ENCODE results near the gene STK11. TPM values are rescaled to one million over a fixed set of nuclear protein-coding genes. Genes with fewer than 3 reads are reported as not detected.

Gene STK11
- total RNA-seq, 2 donors from 2014 or later = 62.0 to 64.7 TPM

GRCh38 chr19:1258163-1258492 lies 52.5 kb downstream of the STK11 start:
- Histone ChIP-seq H3K36me3 (peaks cover 47% of the 10 kb centered on the region), H3K27ac (peak overlapping the region; percentile 93 to 97), H3K4me1 (peaks cover 0 to 94% of the 10 kb centered on the region in 2 donors)

GRCh38 chr19:1258707-1259205 lies 53.2 kb downstream of the STK11 start:
- no peak for DNase-seq (ENCODE audit: low spot score)
- peaks cover 0 to 88% of the 10 kb centered on the region in 2 donors for H3K4me1 ChIP-seq
- peak overlapping the region in 1 of 2 donors; percentile 28 for H3K4me3 ChIP-seq
- no peaks in the 10 kb centered on the region for H3K9me3 ChIP-seq
- no peaks in the 10 kb centered on the region for H3K27me3 ChIP-seq
- peak overlapping the region; percentile 93 to 97 for H3K27ac ChIP-seq
- TF ChIP-seq CTCF (IDR thresholded peaks at IDR 0.05) = no peak
- H3K36me3 ChIP-seq = peaks cover 45% of the 10 kb centered on the region

More at GRCh38 chr19:1258163-1258492, 52.5 kb downstream of the STK11 start:
- DNase-seq (ENCODE audit: low spot score) = no peak
- TF ChIP-seq CTCF (IDR thresholded peaks at IDR 0.05) = no peak
- no peak overlapping the region for H3K4me3 ChIP-seq
- no peaks in the 10 kb centered on the region for H3K27me3 ChIP-seq
- no peaks in the 10 kb centered on the region for H3K9me3 ChIP-seq

- peak overlapping the region in 1 of 2 donors; percentile 28 for H3K4me3 ChIP-seq
- H3K4me1 ChIP-seq = peaks cover 0 to 82% of the 10 kb centered on the region in 2 donors
- no peak for TF ChIP-seq CTCF (IDR thresholded peaks at IDR 0.05)
- H3K36me3 ChIP-seq = peaks cover 39% of the 10 kb centered on the region
- H3K27me3 ChIP-seq = no peaks in the 10 kb centered on the region
- H3K9me3 ChIP-seq = no peaks in the 10 kb centered on the region
- peak overlapping the region; percentile 93 to 97 for H3K27ac ChIP-seq
- no peak for DNase-seq (ENCODE audit: low spot score)
These were observed 53.8 kb downstream of the STK11 start for GRCh38 chr19:1259206-1259875.

DNA sequence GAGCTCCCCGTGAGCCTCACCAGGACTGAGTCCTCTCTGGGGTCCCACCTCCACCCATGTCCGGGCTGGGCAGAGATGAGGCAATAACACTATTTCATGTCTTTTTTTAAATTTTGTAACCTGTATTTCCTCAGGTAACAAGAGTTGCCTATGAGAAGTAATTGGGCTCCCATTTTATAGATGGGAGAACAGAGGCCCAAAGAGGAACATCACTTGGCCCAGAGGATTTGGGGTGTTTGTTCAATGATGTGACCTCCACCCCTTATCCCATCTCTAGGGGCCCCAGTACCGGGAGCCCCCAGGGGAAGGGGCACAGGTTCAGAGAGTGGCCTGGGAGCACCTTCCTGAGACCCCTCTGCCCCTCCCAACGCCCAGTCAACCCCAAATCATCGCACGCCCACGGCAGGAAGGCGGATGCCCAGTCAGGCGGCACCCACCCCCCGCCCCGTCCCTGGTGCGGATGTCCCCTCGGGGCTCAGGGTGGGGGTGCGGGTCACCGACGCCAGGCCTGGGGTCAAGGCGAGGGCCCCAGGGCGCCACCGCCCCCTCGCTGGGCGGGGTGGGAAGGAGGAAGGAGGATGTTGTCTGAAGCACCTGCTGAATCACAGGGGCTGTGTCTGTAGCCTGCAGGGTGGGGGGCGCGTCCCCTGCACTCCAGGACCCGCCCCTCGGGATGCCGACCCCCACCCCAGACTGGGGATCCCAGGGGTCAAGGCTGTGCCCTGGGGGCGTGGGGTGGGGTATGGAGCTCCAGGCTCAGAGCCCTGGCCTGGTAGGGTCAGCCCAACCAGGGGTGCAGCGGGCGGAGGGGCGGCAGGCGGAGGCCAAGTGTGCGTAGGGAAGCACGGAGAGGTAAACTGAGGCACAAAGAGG lies 54.5 kb downstream of the STK11 start:
- peak overlapping the region; percentile 93 to 97 for H3K27ac ChIP-seq
- H3K9me3 ChIP-seq = no peaks in the 10 kb centered on the region
- no peaks in the 10 kb centered on the region for H3K27me3 ChIP-seq
- DNase-seq (ENCODE audit: low spot score) = no peak
- peak overlapping the region in 1 of 2 donors; percentile 67 for H3K4me3 ChIP-seq
- TF ChIP-seq CTCF (IDR thresholded peaks at IDR 0.05) = no peak
- H3K4me1 ChIP-seq = peaks cover 0 to 78% of the 10 kb centered on the region in 2 donors
- H3K36me3 ChIP-seq = peaks cover 32% of the 10 kb centered on the region

- no peaks in the 10 kb centered on the region for H3K9me3 ChIP-seq
- peak overlapping the region; percentile 93 to 97 for H3K27ac ChIP-seq
- peak overlapping the region; percentile 52 to 67 for H3K4me3 ChIP-seq
- DNase-seq (ENCODE audit: low spot score) = peak; percentile 96
- no peaks in the 10 kb centered on the region for H3K27me3 ChIP-seq
- peaks cover 0 to 78% of the 10 kb centered on the region in 2 donors for H3K4me1 ChIP-seq
- peaks cover 23% of the 10 kb centered on the region for H3K36me3 ChIP-seq
- TF ChIP-seq CTCF (IDR thresholded peaks at IDR 0.05) = no peak
These were observed 55.4 kb downstream of the STK11 start for GRCh38 chr19:1260749-1261537.

Data from right atrium auricular region (tissue), 2 donors.